C4-2B (cell line): ENCODE measurements around the gene ACAD10.

ENCODE experiments used
- CTCF ChIP-seq: fragments of 450-650 bp; conservative IDR thresholded peaks from 2 replicates; pipeline ENCODE4 v1.5.1; 2017; ENCODE audit warnings: mild to moderate bottlenecking
- ZFX ChIP-seq: fragments of 450-650 bp; IDR thresholded peaks from 2 replicates; pipeline ENCODE4 v1.6.1; 2017

- no peak for TF ChIP-seq CTCF
- no peak for TF ChIP-seq ZFX
Measured at GRCh38 chr12:111732786-111733185, 46.9 kb downstream of the ACAD10 start.
